T follicular helper cell (primary cell): ENCODE measurements around the gene DHX58.
"Not testable (repeated sequence)": the region's sequence is repeated elsewhere in the genome, so short reads cannot be mapped to it uniquely, and the experiment has no call there.

Source experiments
- DNase-seq: peaks from one replicate; pipeline ENCODE4 v3.0.0-alpha.2; 2020; ENCODE audit warnings: low read depth
- total RNA-seq, 2 experiments: gene quantifications; one replicate each; lab custom pipeline; 2026; lab: John Stamatoyannopoulos, UW

The DHX58 gene
- total RNA-seq, result 7.6 to 31.6 reads per million in 2 experiments

DNA sequence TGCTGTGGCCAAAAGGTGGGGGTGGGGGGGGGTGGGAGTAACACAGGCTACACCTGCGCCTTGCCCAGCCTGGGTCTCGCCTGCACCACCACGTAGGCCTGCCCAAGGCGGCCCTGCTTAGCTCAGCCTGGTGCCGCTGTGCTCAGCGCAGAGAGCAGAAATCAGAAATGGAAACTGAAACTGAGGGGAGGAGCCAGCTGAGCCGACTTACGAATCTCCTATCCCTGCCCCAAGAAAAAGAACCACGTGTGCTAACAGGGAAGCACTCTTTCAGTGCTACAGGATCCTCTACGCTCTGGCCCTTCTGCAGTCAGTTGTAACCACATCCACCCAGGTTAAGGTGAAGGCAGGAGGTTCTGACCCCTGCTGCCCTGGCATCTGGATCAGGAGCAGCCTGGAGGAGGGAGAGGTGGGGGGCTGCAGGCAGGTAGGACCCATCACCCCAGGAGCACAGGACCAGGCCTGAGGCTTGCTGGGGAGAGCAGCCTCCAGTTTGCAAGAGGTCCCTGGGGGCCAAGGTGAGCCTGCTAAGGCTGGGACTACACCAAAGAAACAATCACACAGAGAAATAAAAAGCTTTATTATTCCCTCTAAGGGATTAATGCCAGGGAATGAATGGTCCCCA, at the start of gene DHX58:
TSS of gene DHX58 (minus strand) at position 163 of the 625 bp plus-strand sequence. CDS start 822 bp downstream, outside the sequence.
- peak; percentile 68 for DNase-seq

DNA sequence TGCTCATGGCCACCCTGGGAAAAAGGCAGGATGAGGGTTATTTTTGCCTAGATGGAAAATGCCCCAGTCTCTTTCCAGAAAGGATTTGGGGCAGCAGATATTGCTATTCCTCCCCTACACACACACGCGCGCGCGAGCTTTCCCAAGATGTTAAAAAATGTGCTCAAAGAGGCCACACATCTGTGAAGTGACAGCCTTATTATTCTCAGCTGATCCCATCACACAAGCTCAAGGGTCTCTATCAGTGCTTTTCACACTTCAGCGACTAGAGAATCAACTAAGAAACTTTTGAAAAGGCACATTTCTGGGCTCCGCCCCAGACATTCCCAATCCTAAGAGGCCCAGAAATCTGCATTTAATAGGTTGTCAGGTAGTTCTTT, 48.0 kb upstream of the DHX58 start:
- no peak for DNase-seq

DNA sequence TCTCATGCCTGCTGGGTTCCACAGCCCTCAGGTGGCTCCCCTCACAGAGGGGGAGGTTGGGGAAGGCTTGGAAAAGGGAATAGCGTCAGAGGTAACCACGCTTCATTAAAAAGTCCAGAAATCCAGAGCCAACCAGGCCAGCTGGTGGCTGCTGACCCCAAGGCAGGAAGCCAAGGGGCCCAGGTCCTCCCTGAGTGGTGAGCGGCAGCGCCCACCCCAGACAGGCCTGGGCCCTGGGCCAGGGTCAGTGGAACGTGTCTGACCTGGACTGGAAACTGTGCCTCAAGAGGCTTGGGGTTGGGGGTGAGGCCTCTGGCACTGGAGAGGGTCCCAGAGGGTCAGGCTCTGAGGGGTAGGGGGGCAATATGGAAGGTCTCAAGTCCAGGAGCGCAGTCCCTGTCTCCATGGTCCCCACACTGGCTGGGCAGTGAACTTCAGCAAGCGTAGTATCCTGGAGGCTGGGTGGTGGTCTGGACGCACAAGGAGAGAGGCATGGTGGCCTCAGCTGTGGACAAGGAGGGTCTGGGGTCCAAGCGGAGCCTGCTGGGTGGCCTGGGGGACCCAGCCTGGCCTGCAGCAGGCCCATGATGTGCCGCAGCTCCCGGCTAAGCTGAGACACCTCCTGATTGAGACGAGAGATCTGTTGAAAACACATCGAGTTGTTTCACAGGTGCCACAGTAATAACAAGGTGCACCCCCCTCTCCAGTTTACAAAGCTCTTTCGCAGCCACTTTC, 47.4 kb upstream of the DHX58 start:
- no peak for DNase-seq

DNA sequence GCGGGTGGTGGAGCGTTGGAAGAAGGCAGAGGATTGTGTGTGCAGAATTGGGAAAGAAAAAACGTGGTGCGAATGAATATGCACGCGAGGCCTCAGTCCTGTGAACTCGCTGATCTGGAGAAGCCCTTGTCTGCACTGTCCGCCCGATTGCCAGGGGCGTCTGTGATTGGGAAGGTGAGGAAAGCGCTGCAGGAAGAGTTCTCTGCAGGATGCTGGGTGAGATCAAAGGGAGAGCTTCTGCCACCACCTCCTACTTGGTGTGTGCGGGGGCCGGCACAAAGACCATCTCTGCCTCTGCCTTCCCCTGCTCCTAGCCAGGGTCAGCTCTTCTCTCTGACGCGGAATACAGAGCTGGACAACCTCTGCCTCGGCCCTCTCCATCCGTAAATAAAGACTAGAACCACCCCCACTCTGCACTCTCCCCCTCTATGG, 43.1 kb upstream of the DHX58 start:
- DNase-seq, result no peak

DNA sequence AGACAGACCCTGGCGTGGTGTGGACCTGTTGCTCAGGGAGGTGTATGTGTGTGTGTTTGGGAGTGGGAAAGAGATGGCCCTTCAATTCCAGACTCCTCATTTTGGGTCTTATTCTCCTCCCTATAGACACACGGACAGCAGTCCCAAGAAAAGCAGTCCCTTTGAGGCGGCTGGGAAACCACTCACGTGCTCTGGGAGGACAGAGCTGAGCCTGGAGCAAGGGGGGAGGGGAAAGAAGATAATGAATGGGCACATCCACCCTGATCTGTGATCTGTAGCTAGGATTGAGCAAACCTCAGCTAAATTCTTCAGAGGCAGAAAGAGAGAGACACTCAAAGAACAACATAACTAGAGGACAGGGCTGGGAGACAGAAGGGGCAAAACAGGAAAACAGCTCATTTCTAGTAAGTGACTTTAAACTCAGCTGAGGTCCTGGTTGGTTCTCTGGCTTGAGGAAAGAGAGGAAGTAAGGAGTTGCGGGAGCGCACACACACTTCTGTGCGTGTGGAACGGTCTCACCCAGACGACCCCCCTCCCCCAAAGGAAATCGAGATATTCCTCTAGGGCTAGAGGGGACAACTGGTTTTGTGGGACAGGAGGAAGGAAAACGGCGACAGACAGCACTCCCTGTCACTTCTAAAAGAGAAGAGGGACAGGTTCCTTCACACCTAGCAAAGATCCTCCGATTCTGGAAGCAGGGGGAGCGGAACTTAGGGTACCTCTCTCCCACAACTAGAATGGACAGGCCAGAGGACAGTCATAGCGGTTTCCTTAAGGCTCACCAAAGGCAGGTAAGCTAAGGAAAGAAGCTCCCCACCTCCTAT, 41.6 kb upstream of the DHX58 start:
- DNase-seq, result no peak

DNA sequence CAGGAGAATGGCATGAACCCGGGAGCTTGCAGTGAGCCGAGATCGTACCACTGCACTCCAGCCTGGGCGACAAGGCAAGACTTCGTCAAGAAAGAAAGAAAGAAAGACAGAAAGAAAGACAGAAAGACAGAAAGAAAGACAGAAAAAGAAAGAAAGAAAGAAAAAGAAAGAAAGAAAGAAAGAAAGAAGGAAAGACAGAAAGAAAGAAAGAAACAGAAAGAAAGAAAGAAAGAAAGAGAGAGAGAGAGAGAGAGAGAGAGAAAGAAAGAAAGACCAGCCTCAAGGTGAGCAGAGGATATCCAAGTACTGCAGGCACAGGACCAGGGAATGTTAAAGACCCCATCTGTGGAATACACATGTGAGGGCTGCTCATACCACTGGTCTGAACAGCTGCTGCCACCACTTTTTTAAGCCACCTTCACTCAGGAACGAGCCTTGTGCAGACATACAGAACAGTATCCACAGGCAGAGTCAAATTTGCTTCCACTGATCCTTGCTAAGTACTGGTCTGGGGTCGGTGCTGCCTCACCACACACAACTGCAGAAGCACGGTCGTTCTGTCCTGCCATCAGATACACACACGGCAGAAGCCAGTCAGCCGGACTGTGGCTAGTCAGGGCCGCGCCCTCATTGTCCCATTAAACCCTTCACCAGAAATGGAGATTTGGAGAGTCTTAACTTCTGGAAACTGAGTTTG, 34.5 kb upstream of the DHX58 start:
- no peak for DNase-seq

DNA sequence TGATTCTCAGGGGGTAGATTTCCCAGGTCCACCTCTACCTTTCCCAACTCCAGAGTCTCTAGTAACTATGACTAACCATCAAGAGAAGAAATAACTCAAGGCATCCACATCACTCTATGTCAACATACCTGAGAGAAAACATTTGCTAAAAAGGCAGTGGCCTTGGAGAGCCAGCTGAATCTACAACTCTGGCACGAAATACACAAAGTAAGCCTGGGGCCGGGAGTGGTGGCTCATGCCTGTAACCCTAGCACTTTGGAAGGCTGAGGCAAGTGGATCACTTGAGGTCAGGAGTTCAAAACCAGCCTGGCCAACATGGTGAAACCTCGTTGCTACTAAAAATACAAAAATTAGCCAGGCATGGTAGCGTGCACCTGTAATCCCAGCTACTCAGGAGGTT, 30.6 kb upstream of the DHX58 start:
- DNase-seq, result not testable (repeated sequence)

DNA sequence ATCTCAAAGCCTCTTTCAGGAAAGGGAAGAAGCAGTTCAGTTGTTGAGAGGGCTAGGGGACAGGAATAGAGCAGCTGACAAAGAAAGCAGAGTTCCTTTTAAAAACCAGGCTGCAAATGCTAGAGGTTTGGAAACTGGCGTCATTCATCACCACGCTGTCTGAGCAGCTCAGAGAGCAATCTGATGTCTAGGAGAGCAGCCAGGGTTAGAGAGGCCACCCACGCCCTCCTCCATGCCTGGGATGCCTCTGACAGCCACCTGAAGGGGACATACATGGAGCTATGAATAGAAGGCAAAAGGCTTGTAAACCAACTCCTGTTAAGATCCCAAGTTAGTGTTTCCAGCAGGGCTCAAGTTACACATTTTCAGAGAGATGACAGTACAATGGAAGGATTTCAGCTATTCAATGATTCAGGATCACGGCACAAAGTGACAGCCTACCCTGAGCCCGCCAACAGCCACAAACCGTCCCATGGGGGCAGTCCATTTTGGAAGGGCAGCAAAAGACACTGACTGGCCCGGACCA, 29.9 kb upstream of the DHX58 start:
- DNase-seq, result no peak

DNA sequence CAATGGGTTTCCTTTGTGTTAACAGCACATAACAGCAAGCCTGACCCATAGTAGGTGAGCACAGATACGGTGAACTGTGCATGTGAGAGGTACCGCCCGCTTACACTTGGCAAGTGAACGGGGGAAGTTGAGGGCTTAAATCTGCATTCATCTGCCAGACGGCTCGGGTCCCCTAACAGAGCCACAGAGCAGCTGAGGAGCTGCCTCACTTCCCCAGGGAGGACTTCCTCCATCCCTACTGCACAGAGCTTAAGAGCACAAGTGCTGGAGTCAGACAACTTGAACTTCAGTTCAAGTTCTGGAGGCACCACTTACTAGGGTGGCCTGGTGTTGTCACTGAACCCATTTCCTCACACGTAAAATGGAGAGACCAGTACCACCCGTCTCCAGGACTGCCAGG, 28.9 kb upstream of the DHX58 start:
- no peak for DNase-seq

DNA sequence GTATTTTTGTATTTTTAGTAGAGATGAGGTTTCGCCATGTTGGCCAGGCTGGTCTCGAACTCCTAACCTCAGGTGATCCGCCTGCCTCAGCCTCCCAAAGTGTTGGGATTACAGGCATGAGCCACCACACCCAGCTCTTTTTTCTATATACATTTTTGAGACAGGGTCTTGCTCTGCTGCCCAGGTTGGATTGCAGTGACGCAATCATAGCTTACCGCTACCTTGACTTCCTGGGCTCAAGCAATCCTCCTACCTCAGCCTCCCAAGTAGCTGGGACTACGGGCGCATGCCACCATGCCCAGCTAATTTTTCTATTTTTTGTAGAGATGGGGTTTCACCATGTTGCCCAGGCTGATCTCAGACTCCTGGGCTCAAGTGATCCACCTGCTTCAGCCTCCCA, 28.2 kb upstream of the DHX58 start:
- not testable (repeated sequence) for DNase-seq

DNA sequence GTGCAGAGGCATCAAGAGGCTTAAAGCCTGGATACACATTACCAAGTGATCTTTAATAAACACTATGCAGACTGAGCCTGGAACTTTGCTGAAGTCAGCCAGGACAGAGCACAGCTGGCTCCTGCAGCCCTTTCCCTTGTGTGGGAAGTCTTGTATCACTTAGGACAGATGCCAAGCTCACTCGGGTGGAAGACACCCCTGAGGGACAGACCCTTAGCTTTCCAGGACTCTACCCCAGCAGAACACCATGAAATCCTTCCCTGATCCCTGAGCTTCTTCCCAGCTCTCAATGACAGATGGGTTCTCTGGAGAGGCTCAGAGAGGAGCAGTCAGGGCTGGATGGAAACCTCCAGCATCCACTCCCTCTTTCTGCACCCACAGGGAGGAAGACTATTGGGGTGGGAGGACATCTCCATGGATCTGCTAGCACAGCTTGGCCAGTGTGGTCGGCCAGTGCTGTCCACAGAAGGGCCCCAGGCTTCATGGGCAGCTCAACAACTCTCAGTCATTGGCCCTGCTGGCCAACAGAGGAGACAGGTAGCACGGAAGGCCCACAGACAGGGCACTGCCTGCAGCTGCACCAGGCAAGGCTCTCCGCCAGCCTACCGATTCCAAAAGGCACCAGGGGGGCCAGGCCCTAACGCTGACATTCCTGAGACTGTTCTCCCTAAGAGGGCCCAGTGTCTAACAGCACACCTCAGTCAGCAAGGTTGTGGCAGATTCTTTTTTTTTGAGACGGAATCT, 26.4 kb upstream of the DHX58 start:
- no peak for DNase-seq

DNA sequence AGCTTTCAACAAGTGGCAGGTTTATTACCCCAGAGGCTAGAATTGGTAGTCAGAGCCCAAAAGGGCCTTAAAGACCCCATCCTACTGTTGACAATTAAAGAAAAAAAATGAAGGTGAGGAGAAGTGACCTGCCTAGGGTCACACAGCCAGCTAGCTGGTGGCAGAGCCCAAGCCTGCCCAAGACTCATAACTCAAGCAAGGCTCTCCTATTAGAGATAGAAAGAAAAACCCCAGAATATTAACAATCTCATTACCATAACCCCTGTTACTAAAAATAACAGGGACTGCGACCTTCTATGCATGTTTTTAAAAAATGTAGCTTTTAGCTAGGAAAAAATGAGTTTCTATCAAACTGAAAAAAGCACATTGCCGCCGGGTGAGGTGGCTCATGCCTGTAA, 24.1 kb upstream of the DHX58 start:
- no peak for DNase-seq

DNA sequence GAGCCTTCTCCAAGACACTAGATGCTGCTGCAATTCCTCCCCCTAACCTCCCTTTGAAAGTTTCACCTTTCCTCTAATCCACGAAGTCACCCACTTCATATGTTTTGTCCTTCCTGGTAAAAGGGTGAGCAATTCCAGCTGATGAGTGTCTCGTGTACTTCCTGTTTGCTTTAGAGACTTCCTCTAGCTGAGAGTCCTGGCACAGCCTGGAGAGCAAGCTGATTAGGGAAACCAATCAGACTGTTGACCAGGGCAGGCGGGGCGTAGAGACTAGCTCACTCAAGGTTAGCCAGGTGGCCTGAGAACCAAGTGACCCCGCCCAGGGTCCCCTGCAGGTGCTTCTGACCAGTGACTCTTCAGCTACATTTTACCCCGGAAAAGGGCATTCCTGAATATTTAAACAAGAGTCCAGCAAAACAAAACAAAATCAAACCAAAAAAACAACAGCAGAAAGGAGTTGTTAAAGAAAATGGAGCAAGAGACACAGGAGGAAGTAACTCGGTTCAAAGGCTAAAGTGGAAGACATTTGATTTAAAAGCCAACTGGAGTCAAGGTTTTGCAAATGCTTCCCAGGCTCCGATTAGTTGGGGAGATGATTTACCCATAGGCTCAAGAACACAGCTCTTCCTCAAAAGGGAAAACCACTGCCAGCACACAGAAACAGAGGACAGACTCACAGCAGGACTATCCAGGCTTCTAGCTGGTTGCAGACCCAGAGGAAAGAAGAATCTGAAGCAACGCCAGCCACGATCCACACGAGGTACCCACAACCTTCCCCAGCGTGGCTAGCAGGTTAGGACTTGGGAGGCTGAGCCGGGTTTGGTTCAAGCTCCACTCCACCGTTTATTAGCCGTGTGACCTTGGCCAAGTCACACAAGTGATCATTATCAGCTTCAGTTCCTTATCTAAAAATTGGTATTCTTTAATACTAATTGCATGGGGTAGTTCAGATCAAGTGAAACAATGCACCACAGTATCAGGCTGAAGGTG, 23.4 kb upstream of the DHX58 start:
- DNase-seq, result no peak

DNA sequence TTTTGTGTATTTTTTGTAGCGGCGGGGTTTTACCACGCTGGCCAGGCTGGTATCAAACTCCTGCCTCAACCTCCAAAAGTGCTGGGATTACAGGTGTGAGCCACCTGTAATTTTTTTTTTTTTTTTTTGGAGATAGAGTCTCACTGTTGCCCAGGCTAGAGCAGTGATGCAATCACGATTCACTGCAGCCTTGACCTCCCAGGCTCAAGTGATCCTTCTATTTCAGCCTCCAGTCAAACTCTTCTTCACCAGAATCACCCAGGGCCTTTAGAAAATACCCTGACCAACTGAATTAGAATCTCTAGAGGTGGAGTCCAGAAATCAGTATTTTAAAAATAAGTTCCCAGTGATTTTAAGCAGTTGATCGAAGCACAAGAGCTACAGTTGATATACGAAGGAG, 22.6 kb upstream of the DHX58 start:
- no peak for DNase-seq

DNA sequence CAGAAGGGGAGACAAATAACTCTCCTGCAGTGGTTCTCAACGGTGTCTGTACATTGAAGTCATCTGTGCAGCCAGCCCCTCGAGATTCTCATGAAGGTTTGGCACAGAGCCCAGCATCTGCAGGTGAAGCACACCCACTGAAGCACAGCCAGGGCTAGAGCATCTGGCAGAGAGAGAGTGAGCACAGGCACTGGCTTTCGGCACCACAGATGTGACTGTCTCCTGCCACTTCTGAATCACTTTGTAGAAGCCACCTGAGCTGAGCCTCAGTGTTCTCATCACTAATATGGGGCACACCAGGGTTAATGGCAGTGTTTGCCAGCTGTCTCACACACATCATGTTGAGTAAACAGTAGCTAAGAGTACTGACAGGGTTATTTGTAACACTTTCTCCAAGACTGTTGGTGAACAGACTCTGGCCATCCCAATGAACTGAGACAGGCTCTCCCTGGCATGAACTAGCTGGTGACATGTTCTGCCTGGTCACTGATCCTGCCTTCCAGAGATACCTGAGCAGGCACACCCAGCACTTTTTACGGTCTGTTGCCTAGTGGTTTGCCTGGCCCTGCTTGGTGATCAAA, 21.0 kb upstream of the DHX58 start:
- DNase-seq, result no peak

DNA sequence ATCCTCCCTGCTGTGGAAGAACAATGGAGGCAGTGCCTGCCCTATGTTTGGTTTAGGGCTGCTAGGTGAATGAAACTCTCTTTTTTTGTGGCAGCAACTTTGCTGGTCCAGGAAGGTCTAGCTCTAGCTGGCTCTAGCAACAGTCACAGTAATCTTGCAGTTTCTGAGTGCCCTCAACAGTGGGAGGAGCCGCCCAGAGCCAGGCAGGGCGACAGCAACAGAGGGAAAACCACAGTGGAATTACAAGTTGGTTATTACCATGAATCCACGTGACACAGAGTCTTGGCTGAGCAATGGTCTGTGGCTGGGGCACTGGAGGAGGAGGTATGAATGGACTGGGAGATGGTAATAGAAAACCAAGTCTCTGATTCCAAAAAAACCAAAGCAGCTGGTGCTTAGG, 20.4 kb upstream of the DHX58 start:
- DNase-seq, result no peak

DNA sequence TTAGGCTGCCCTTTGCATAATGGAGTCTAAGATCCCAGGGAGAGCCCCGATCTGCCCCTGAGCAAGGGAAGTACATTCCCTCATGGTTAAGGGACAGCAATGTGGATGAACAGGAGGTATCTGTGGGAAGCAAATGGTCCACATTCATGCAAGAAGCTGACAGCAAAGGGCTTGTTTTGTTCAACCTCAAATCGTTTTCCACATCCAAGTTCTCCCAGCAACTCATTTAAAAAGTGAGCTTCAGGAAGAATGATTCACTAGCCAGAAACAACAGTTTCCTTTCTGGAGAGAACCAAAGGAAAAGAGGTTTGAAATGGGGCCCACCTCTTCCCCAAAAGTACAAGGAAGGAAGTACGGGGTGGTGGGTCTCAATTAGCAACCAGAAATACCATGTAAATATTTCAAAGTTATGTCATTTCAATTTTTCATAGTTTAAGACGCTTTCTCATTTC, 19.5 kb upstream of the DHX58 start:
- no peak for DNase-seq

DNA sequence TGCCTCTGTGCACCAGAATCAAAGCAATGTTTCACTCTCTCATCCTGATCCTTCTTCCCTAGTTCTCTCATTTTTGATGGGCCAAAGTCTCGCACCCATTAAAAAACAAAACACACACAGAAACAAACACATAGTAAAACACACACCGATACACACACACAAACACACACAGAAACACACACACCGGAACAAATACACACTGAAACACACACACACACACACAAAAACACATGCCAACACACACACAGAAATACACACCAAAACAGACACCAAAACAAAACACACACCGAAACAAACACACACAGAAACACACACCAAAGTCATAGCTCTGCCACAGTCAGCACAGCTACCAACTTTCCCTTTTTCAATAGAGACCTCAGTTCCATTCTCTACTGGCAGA, 18.7 kb upstream of the DHX58 start:
- DNase-seq, result no peak

DNA sequence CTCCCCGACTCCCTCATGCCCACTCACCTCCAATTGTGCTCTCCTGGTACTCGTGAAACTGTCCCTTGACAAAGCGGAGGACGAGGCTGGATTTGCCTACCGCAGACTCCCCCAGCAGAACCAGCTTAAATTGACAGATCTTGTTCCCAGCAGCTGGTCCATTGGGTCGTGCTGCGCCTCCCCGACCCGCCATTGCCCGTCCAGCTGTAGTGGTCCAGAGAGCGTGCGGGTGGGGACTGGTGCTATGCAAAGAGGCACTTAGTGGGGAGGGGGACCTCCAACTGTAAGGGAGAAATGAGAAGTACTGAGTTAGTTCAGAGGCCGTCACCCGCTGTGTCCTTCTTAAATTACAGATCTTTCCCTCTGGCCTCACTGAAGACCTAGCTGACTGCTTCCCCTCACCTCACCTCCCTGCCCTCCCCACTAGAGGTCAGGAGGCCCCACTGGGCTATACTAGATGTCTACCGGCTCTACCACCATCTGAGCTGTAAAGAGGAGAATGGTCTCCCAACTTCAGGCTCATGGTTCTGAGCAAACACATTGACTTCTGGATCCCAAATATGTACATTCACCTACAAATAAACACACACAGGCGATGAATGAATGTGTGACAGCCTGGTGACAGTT, 17.9 kb upstream of the DHX58 start:
- DNase-seq, result no peak
